ENCODE data around the gene SLC25A13.

Gene SLC25A13

GRCh38 chr7:96287559-96287958 lies 34.3 kb downstream of the SLC25A13 start:
- DNase-seq: no peak

- no peak for DNase-seq
These were observed 34.8 kb downstream of the SLC25A13 start for GRCh38 chr7:96287132-96287531.

- DNase-seq: peak; percentile 7 to 73
These were observed 36.3 kb downstream of the SLC25A13 start for GRCh38 chr7:96285579-96285978.

GRCh38 chr7:96284835-96285234 lies 37.1 kb downstream of the SLC25A13 start:
- DNase-seq: no peak

- DNase-seq: no peak
These were observed 37.7 kb downstream of the SLC25A13 start for GRCh38 chr7:96284240-96284639.

- DNase-seq: no peak
These were observed 39.1 kb downstream of the SLC25A13 start for GRCh38 chr7:96282835-96283234.

GRCh38 chr7:96277921-96278320 lies 44.0 kb downstream of the SLC25A13 start:
- DNase-seq: no peak

GRCh38 chr7:96276019-96276418 lies 45.9 kb downstream of the SLC25A13 start:
- DNase-seq: no peak

- no peak for DNase-seq
These were observed 48.2 kb downstream of the SLC25A13 start for GRCh38 chr7:96273716-96274115.

- no peak for DNase-seq
These were observed 52.5 kb downstream of the SLC25A13 start for GRCh38 chr7:96269246-96269994.

- no peak for DNase-seq
These were observed 55.3 kb downstream of the SLC25A13 start for GRCh38 chr7:96266580-96266979.

GRCh38 chr7:96266015-96266414 lies 55.9 kb downstream of the SLC25A13 start:
- DNase-seq: no peak

GRCh38 chr7:96253964-96254363 lies 67.9 kb downstream of the SLC25A13 start:
- DNase-seq: no peak

GRCh38 chr7:96253441-96253840 lies 68.5 kb downstream of the SLC25A13 start:
- no peak for DNase-seq

GRCh38 chr7:96250776-96251361 lies 71.0 kb downstream of the SLC25A13 start:
- DNase-seq: no peak

- DNase-seq: no peak
These were observed 73.5 kb downstream of the SLC25A13 start for GRCh38 chr7:96248405-96248804.

GRCh38 chr7:96246919-96247318 lies 75.0 kb downstream of the SLC25A13 start:
- no peak for DNase-seq

- no peak for DNase-seq
These were observed 77.0 kb downstream of the SLC25A13 start for GRCh38 chr7:96244992-96245292.

GRCh38 chr7:96244244-96244991 lies 77.5 kb downstream of the SLC25A13 start:
- no peak for DNase-seq

- no peak for DNase-seq
These were observed 78.7 kb downstream of the SLC25A13 start for GRCh38 chr7:96243241-96243640.

- DNase-seq: no peak
These were observed 80.0 kb downstream of the SLC25A13 start for GRCh38 chr7:96241855-96242254.

- no peak for DNase-seq
These were observed 82.7 kb downstream of the SLC25A13 start for GRCh38 chr7:96238976-96239766.

- DNase-seq: no peak
These were observed 83.4 kb downstream of the SLC25A13 start for GRCh38 chr7:96238474-96238873.
